Measurements from ENCODE around the gene PAIP2B.

The PAIP2B gene

DNA sequence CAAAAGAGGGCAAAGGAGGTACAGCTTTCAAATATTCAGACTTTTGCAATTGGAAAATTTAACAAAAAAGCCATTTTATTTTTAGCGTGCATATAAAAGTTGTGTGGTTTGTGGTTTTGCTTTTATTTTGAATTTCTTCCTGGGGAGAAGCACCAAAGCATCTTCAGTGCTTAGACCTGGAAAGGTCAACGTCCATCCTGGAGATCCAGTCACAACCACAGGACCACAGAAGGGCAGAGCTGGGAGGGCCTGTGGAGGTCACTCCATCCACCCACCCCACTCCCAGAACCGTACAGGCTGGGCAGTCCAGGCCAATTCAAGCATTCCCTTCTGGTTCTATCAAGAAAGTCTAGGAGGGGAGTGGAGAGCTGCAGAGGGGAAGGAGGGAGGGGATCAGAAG, 52.7 kb downstream of the PAIP2B start:
- TF ChIP-seq, protein P1, sequence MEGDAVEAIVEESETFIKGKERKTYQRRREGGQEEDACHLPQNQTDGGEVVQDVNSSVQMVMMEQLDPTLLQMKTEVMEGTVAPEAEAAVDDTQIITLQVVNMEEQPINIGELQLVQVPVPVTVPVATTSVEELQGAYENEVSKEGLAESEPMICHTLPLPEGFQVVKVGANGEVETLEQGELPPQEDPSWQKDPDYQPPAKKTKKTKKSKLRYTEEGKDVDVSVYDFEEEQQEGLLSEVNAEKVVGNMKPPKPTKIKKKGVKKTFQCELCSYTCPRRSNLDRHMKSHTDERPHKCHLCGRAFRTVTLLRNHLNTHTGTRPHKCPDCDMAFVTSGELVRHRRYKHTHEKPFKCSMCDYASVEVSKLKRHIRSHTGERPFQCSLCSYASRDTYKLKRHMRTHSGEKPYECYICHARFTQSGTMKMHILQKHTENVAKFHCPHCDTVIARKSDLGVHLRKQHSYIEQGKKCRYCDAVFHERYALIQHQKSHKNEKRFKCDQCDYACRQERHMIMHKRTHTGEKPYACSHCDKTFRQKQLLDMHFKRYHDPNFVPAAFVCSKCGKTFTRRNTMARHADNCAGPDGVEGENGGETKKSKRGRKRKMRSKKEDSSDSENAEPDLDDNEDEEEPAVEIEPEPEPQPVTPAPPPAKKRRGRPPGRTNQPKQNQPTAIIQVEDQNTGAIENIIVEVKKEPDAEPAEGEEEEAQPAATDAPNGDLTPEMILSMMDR (conservative IDR thresholded peaks at IDR 0.05; ENCODE audit: low read length): no peak
- H3K4me3 ChIP-seq (ENCODE audit: low read length): no peak overlapping the region
- DNase-seq (ENCODE audit: low read depth): no peak

DNA sequence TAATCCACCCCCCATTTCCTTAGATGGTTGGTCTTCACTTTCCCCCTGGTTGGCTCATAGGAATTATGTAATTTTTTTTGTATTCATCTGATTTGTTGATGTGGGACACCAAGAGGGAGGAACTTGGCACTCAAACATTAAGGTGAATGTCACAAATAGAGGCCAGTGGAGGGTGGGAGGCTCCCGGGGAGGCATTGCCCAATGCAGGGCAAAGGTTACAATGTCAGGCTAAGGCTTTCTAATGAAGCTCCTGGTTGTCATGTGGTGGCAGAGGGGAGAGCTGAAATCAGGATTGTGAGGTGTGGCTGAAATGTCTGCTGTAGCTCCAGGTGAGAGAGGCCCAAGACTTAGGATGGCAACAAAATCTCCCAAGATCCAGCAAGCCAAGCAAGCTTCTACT, 53.8 kb downstream of the PAIP2B start:
- H3K4me3 ChIP-seq (ENCODE audit: low read length): no peak overlapping the region
- TF ChIP-seq, protein P1 (conservative IDR thresholded peaks at IDR 0.05; ENCODE audit: low read length): no peak
- no peak for DNase-seq (ENCODE audit: low read depth)

DNA sequence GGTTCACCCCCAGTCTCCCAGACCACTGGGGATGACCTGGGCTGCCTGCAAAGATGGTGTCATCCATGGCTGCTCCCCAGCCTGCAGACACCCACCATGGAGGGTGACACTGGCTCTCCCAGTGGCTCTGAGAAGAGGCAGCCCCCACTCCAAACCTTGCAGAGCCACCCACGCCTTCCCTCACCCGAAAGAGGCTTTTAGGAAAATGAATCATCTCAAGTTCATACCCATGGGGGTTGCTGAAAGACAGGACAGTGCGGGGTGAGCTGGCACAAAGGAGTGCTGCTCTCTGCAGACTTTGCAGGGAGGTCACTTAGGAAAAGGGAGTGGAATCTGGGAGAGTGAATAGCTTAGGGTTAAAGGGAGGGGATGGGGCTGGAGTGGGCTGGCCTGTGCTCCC, 60.1 kb downstream of the PAIP2B start:
- H3K4me3 ChIP-seq (ENCODE audit: low read length): no peak overlapping the region
- DNase-seq (ENCODE audit: low read depth): peak; percentile 11
- TF ChIP-seq, protein P1 (conservative IDR thresholded peaks at IDR 0.05; ENCODE audit: low read length): no peak

DNA sequence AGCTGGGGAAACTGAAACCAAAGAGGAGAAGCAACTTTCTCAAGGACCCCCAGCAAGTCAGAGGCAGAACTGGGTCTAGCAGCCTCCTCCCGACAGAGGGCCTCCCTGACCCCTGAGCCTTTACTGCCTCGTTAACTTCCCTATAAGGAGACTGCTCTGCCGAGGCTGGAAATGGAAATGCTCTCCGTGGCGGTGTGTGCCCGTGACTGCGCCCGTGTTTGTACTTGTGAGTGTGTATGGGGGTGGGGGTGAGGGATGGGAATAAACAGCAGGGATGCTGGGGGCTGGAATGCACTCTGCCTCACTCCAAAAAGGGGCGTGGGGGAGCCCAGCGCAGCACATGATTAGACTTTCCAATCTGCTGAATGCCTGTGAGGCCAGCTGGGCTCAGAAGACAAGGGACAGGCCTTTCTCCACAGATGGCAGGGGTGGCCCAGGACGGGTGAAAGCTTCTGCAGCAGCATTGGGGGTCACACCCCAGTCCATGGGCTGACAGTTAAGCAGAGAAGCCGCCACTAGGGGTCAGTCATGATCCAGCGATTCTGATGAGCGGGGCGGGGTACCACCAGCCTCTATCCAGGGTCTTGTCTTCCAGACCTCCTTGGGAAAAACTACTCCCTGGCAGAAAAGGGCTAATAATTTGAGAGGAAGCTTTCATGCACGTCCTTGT, 69.6 kb downstream of the PAIP2B start:
- DNase-seq (ENCODE audit: low read depth): peak; percentile 14
- TF ChIP-seq, protein P1 (conservative IDR thresholded peaks at IDR 0.05; ENCODE audit: low read length): peak; percentile 63
- H3K4me3 ChIP-seq (ENCODE audit: low read length): peak overlapping the region; percentile 34

DNA sequence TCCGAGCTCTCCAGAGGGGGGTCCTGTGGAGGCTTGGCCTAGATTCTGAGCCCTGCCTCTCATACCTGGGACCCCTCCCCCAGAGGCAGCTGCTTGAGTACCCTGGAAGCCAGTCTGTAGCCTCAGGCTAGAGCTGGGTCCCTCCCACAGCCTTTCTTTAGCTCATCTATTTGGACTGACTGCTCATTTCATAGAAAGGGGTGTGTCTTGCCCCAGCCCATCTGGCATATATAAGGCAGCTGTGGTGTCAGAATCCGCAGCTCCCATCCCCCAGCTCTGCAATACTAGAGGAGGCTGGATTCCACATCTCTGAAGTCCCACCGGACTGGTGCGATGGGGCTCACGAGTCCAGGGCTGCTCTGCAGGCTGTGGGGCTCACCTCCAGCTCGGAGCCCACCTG, 70.3 kb downstream of the PAIP2B start:
- peak overlapping the region; percentile 34 for H3K4me3 ChIP-seq (ENCODE audit: low read length)
- DNase-seq (ENCODE audit: low read depth): peak; percentile 39
- TF ChIP-seq, protein P1 (conservative IDR thresholded peaks at IDR 0.05; ENCODE audit: low read length): no peak

DNA sequence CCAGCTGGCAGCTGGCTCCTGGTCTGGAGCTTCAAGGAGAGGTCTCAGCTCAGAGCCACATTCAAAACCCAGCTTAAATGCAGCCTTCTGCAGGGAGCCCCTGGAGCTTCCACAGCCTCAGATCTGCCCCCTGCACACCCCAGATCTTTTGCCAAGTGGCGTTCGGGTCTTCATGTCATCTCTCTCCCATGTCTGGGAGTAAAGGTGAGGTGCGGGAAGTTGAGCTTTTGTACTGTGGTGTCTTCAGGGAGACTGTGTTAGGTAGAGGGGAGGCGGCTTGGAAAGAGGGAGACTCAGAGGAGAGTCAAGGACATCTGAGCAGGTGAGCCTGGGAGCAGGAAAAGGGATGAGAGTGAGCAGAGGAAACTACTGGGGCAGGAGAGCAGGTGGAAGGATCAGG, 71.1 kb downstream of the PAIP2B start:
- no peak for DNase-seq (ENCODE audit: low read depth)
- H3K4me3 ChIP-seq (ENCODE audit: low read length): no peak overlapping the region
- TF ChIP-seq, protein P1 (conservative IDR thresholded peaks at IDR 0.05; ENCODE audit: low read length): no peak

DNA sequence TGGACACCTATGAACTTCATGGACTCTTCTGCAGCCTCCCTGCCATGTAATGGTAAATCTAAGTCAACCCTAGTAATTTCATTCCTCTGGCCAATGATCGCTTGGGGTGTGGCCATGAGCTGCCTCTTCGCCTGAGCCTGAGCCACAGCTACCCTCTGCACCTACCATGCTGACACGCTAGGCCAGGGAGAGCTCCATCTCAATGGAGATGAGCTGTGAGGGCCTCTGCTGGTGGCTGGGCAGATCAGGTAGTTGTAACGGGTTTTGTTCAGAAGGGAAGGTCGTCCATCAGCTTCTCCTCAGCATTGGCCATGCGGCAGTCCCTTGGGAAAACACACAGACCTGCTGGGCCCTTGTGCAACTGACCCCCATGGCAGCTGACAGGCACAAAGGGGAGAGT, 72.1 kb downstream of the PAIP2B start:
- no peak overlapping the region for H3K4me3 ChIP-seq (ENCODE audit: low read length)
- no peak for DNase-seq (ENCODE audit: low read depth)
- TF ChIP-seq, protein P1 (conservative IDR thresholded peaks at IDR 0.05; ENCODE audit: low read length): no peak; the same call in 1 of the 2 replicates

All from AG10803 (cell line).